ENCODE measurements around the gene ABHD16A.
A peak's percentile ranks its signal among the peaks of the same experiment; 100 is the strongest.

The ABHD16A gene

GRCh38 chr6:31730631-31731086 is 27.5 kb upstream of the ABHD16A start:
- no peak for DNase-seq

GRCh38 chr6:31729979-31730630 is 27.0 kb upstream of the ABHD16A start:
- DNase-seq, result peak; percentile 47 to 70 (median 49)

GRCh38 chr6:31729515-31729978 is 26.4 kb upstream of the ABHD16A start:
- DNase-seq, result peak; percentile 64 to 86 (median 71)

- no peak for DNase-seq
Observed at GRCh38 chr6:31728767-31729514, 25.8 kb upstream of the ABHD16A start, which contains the start of gene DDAH2. Gene DDAH2 (minus strand): TSS chr6:31729299. CDS start chr6:31729161, 138 bp downstream.

- no peak for DNase-seq
Observed at GRCh38 chr6:31727717-31728671, 24.9 kb upstream of the ABHD16A start.

DNA sequence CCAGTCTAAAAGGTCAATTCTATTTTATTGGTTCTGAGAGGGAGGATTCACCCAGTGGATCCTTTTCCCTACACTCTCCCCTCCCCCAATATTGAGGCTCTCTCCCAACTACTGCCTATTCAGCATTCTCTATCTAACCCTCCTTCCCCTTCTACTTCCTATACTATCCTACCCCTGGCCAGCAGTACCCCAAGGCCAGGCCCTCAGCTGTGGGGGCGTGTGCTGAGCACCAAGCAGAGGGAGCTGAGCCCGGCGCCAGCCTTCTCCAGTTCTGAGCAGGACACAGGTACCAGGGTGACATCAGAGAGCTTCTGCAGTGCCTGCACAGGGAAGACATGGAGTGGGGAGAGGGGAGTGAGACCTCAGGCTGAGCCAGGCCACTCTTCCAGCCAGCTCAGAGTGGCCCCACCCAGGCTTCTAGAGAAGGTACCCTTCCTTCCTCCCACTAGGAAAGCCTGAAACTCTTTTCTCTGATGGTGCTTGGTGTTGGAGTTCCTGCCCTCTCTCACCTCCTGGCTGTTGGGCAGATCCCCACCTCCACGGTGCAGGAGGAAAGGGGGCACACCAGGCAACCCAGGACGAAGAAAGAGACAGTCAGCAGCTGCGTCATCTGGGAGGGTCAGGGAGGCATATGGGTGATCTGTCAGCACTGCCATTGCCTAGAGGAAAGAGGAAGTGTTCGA is 24.1 kb upstream of the ABHD16A start:
- peak in 1 of 5 donors; percentile 56 for DNase-seq

DNA sequence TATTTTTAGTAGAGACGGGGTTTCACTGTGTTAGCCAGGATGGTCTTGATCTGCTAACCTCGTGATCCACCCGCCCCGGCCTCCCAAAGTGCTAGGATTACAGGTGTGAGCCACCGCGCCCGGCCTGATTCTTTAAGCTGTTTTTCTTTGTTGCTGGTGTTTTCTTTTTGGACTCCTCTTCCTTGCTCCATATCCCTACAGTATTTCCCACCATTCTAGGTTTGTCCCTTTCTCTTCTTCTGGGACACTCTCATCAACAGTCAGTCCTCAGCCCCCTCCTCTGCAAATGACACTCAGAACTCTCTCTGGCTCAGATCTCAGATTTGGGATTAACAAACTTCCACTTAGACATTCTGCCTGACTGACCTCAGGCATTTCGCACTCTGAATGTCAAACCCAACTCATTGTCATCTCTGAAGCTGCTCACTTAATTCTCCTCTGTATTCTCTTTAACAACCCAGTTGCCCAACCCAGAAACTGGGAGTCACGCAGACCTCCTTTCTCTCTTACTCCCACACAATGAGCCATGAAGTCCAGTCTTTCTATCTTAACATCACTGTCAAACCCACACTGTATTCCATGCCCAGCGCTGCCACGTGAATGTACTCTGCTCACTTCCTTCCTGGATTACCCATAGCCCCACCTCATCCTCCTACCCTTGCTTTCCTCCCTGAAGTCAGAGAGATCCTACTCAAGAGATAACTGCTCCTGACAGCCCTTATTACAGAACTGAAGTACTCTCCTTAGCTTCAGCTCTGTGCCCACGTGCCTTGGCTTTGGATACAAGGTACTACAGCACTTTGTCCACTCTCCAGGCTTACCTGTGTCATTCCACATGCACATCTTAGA is 22.6 kb upstream of the ABHD16A start:
- DNase-seq, result no peak

DNA sequence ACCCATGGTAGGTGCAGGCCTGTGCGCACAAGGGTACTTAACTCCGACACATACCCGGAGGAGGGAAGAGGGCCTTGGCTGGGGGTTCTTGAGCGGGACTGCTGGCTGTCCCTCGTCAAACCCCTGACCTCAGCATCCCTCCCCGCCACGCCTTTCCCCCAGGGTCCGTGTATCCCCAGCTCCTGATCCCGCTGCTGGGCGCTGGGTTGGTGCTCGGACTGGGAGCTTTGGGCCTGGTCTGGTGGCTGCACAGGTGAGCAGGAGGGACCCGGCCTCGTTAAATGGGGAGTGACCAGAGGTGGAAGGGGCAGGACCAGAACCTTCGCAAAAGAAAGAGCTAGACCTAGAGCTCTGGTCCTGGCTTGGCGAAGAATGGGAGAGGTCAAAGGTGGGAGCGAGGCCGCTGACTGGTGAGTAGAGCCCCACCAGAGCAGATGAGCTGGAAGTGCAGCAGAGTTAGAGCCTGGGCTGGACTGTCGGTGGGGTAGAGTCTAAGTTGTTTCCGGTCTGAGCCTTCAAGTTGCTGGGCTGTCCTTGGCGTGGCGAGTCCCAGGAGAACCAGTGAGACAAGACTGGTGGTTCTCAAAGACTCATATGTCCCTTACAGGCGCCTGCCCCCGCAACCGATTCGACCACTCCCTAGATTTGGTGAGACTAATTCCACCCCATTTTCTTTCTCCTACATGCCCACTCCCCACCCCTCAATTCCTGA is 21.0 kb upstream of the ABHD16A start:
- DNase-seq, result no peak

GRCh38 chr6:31723245-31723979 is 20.3 kb upstream of the ABHD16A start, which contains the start of gene MPIG6B:
Gene MPIG6B (plus strand): TSS chr6:31723373. CDS start chr6:31723384, 11 bp downstream.
- DNase-seq, result no peak

DNA sequence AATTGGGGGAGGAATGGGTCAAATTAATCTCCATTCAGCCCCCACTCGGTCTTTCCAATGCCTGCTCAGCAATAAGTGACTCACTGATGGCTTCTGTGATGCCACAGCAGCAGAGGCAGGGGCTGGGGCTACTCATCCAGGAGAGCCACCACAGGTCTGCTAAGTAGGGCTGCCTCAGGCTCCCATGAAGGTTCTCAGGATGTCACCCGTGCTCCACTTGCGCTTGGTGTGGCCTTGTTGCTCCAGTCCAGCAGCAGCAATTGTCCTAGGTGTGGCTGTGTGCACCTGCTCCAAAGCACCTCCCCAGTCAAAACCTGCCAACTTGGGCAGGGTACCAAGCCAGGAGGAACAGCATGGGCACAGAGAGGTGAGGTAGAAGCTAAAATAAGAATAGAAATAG is 19.0 kb upstream of the ABHD16A start:
- no peak for DNase-seq

- DNase-seq, result no peak
Observed at GRCh38 chr6:31721351-31722020, 18.4 kb upstream of the ABHD16A start, which contains the start of gene LY6G6C. Gene LY6G6C (minus strand): TSS chr6:31721746. CDS start chr6:31721679, 67 bp downstream.

DNA sequence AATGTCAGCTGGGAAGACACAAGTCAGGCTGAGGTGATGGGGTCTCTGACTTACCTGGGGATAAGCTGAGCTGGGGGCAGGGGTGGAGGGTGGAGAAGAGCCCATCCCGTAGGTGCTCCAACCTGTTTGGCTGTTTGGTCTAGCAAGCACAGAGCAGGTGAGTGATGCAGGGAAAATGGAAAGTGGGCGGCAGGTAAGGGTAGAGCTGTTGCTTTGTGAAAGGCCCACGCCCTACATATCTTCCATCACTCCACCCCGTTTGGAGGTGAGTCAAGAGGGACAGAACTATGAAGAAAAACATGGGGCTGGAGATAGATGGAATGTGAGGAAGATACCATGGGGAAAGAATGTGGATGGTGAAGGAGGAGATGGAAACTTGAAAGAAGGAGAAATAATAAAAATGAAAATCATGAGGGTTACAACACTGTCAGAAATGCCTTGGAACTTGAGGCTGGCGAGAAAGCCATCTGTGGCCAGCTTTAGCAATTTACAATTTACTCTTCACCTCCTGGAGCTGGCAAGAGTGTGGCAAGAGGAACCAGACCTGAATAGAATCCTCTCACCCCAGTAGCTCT is 17.2 kb upstream of the ABHD16A start:
- no peak for DNase-seq

DNA sequence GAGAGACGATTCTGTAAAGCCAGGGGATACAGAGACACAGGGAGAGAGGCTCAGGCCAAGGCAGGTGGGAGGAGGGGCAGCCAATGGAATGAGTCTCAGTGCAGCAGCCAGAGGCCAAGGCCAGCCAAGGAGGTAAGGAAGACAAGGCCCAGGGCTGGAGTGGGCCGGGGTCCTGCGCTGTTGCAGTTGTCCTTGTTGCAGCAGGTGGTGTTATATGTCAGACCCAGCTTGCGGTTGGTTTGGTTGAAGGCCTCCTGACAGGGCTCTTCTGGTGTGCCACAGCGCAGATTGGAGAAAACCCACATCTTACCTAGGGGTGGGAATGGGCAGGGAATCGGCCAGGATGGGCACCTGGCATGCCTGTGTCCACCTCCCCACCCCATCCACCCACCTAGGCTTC is 15.9 kb upstream of the ABHD16A start:
- no peak for DNase-seq

DNA sequence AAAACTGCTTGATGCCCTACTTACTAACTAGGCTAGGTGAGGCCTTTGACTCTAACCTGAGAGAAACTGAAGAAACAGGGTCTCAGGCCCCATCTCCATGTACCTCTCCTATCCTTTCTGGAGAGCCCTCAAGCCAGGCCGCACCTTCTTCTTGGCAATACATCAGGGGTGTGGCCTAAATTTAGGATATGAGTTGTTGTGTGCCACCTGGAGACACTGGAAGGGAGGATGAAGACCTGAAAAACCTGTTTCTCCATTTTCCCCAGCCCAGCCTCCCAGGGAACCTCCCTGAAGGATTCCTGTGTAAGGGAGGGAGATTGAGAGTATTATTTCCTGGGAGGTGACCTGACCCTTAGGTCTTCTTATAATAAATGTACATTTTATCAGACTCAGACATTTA is 15.1 kb upstream of the ABHD16A start:
- DNase-seq, result no peak

GRCh38 chr6:31717499-31718222 is 14.5 kb upstream of the ABHD16A start:
- no peak for DNase-seq

DNA sequence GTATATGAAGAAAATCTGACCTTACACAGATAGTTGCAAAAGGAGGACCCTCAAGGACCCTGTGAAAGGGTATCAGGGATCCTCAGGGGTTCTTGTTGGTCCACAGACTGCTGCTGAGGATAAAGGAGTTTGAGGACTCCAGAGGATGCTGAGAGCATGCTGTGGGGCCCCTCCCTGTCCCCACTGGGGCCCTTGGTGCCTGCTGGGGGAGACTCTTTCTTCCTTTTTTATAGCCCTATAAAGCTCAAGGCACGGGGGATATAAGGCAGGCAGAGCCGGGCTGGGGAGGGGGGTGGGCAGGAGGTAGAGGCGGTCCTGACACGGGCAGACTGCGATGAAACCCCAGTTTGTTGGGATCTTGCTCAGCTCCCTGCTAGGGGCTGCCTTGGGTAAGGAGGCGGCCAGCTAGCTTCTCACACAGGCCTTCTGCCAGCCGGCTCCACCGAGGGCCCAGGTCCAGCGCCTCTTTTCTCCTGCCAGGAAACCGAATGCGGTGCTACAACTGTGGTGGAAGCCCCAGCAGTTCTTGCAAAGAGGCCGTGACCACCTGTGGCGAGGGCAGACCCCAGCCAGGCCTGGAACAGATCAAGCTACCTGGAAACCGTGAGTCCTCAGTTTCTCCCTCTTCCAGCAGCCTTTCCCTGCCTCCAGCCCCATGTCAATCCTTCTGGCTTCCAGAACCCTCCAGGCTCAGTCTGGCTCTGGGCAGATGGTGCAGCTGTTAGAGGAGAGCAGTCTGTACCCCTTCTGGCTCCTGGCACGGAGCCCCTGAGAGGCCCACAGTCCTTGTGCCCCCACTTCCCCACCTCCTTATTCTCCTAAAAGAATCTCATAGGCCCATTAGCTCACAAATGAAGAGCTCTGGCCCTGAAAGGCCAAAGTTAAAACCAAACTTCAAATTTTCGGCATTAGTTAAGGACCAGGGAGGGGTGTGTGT is 12.2 kb upstream of the ABHD16A start, which contains the start of gene LY6G6D:
TSS of gene LY6G6D (plus strand) at position 327 of the 937 bp plus-strand sequence. CDS start at position 335, 8 bp downstream.
- DNase-seq, result no peak
